SKM-1 treated with dmso at 0.1 percent for 144 hours (cell line): ENCODE results near the gene TNFRSF13B.
"Not testable (repeated sequence)": the region's sequence is repeated elsewhere in the genome, so short reads cannot be mapped to it uniquely, and the experiment has no call there.

Source experiments
- DNase-seq: peaks from one replicate; lab custom pipeline; 2025; ENCODE audit not compliant: unreplicated experiment; lab: John Stamatoyannopoulos, UW

The TNFRSF13B gene

DNA sequence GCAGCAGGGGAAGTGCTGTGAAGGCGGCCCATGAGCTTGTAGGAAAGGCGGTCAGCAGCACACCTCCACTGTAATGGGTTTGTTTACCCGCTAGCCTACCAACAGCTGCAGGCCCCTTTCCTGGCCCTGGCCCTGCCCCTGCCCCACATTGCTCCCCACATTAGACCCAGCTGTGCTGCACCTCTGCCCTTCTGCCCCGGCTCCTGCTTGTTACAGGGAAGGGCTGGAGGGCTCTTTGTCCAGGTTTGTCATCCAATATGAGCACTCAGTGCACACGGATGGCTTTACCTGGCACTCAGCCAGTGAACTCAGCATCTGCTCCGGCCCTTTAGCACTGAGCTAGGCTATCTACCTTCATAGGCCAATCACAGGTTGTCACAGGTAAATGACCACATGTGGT, 36.0 kb upstream of the TNFRSF13B start:
- DNase-seq: not testable (repeated sequence)

DNA sequence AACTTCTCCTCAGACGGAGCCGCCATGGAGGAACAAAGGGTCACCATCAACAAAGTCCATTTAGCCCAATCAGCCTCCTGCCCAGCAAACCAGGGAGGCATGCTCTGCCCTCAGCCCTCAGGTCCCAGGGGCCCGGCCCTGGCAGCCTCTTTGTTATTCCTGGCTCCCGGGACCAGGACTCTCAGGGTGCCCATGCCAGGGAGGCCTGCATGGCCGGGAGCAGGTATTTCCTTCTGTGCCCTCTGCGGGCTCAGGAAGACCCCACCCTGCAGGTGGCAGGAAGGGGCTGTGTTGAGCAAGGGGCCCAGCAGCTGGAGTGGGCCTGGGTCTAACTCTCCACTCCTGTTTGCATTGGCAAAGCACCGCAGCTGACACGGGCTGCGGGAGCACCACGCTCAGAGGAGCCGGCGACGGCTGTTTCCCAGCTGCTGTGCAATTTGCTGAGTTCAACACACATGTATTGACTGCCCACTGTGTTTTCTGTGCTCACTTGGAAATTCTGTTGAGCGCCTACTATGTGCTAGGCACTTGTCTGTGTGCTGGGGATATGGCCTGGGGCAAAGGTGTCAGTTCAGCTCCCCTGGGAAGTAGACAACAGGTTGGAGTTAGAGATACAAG, 33.2 kb upstream of the TNFRSF13B start:
- DNase-seq: not testable (repeated sequence)

DNA sequence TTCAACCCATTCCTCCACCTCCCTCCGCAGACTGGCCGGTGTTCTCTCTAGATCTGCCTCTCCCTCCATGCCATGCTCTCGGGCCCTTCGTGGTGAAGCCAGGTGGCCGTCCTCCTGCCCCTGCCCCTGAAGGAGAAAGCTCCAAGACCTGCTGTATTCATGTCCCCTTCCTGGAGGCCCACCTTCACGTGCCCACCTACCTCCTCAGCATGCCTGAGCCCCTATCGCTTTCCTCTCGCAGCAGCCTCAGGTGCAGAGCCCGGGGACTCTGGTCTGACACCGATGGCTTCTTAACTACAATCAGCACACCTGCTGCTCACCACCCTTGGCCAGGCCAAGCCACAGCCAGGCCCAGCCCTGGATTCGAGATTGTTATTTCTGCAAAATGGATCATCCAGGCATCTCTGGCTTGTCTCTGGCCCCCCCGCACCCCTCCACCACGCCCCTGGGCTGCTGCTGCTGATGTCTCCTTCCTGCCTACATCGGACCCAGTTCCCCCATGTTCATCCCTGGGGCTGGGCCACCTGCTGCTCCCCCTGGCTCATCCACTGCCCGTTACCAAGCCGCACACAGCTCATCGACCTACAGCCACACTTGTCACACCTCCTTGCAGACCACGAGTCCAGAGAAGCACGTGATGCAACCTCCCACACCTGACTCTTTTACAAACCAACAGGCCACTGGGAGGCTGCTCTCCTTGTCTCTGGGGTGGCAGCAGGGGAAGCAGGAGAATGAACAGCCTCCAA, 32.5 kb upstream of the TNFRSF13B start:
- no peak for DNase-seq

DNA sequence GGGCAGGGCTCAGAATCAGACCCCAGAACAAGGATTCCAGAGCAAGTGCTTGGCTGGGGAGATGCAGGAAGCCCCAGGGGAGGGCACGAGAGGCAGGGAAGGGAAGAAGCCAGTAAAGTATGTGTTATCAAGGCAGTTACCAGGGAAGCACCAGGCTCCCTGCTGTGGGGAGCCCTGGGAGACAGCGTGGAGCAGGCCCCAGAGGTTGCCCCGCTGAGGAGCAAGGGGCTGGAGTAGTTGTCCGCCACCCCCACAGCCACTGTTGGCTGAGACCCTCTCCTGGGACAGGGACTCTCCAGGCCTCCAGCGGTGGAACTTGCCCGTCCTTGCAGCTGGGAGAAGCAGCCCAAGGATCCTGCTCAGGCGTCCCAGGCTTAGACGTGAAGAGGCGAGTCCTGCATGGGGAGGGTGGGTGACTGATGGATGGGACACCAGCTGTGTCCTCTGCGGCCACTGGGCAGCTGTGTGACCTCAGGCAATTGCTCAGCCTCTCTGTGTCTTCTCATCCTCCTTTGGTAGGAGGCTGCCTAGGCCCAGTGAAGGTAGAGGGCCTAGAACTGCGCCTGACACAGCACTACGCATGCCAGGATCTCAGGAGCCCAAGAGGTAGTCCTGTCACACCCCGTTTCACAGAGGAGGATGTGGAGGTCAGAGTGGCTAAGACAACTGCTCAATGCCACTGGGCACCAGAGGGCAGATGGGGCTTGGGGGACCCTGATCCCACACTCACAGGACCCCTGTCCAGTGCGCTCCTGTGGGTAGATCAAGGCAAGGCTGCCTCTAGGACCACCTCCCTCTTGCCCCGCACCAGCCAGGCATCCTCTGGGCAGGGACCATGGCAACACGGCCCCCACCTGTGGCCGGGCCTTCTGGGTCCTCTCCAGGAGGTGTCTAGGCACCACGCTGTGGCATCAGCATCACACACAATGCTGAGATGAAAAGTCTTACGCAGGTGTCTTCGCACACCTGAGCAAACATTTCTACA, 31.1 kb upstream of the TNFRSF13B start:
- not testable (repeated sequence) for DNase-seq

DNA sequence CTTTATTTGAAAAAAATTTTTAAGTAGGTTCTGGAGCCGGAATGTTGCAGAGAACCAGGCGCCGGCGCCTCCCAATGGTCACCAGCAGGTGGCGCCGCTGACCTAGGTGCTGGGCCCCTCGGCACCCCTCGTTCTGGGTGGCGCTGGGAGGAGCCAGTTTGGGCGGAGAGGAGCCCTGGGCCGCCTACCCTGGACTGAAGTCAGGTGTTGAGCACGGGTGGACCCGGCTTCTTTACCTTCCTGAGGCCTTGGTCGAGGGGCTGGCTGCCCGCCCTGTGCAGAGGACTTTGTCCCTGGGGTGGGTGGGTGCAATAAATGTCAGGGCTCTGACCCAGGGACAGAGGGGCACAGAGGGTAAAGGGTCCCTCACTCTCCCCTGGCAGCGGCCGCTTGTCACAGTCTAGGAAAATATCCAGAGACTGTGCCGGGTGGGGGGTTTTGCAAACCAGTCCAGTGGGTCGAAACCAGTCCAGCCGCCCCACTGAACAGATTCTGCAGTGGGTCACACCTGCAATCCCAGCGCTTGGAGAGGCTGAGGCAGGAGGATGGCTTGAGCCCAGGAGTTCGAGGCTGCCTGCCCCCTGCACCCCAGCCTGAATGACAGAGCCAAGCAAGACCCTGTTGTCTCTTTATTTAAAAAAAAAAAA, 30.1 kb upstream of the TNFRSF13B start:
- peak; percentile 58 for DNase-seq

DNA sequence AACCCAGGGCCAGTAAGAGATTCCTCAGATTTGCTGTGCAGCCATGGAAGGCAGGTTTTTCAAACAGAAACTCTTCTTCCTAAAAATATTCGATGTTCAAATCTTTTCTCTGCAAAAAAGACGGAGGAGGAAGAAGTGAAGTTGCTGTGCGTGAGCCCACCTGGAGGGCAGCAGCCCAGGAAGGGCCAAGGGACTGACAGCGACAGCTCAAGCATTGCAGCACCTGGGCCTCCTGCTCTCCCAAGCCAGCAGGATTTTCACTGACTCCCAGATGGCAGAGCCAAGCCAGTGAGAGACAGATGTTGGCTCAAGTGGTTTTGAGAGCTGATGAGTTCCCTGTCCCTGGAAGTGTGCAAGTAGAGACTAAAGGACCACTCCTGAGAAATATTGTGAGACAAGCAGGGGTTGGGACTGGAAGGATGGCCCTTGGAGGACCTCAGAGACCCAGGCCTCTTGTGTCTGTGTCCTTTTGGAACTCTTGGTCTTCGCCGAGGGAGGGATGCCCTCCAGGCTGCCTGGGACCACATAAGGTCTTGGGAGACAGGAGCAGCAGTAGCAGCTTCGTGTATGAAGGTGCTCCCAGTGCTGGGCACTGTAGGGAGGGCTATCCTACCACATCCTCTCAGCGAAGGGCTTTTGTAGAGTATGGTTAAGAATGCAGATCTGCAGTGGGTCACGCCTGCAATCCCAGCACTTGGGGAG, 29.3 kb upstream of the TNFRSF13B start:
- no peak for DNase-seq

DNA sequence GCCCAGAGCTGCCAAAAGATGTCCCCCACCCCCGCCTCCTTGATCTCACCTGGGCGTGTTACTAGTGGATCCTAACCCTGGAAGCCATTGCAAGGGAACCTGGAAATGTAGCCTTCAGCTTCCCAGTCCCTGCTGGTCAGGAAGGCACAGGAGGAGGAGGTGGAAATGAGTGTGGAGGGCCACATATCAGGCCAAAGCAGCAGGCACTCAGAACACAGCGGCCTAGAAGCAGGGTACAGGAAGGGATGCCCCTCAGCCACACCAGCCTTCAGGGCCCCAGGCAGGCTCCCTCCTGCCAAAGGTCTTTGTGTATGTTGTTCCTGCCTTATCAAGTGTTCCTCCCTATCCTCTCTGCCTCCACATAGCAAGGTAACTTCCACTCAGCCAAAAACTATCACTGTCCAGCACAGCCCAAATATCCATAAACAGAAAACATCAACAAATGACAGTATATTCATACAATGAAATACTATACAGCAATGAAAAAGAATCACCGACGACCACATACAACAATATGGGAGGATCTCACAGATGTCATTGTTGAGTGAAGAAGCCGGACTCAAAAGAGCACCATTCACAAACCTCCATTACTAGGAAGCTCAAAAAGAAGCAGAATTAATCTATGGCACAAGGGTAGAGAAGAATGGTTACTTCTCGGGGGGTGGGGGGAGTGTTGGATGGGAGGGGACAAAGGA, 28.2 kb upstream of the TNFRSF13B start:
- DNase-seq: no peak

DNA sequence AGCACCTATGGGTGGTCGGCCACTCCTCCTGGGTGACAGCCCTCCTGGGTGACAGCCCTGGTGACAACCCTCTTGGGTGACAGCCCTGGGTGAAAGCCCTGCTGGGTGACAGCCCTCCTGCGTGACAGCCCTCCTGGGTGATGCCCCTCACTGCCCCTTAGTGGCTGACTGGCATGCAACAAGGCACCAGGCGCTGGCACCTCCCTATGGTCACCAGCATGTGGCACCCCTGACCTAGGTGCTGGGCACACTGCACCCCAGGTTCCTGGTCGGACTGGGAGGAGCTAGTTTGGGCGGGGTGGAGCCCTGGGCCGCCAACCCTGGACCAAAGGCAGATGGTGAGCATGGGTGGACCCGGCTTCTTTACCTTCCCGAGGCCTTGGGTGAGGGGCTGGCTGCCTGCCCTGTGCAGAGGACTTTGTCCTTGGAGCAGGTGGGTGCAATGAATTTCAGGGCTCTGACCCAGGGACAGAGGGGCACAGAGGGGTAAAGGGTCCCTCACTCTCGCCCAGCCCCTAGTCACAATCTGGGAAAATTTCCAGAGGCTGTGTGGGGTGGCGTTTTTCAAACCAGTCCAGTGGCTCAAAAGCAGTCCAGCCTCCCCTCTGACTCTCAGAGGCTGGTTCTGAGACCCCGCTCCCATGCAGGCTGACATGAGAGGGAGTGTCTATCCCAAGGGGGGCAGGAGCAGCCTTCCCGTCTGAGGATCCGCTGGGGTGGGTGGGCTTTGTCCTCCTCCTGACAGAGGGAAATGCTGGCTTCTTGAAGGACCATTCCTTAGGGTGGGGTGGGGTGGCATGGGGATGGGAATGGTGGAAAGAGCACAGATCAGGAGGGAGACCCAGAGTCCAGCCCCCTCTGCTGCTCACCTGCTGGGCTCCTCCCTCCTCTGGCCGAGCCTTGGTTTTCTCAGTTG, 25.9 kb upstream of the TNFRSF13B start:
- DNase-seq: peak; percentile 50

DNA sequence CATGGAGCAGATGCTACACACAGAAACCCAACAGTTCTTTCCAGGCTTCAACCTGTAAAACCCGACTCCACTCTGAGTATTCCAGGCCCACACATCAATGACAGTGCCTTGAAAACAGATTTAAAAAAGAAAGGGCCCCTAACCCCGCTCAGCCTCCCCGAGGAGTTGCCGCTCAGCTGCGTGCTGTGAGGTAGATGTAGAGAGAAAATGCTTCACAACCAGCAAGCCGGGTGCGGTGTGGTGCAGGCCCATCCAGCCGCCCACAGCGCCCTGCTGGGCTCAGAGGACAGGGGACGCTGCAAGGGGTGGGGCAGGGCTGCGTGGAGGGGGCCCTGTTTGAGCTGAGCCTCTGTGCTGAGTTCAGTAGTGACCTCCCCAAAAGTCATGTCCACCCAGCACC, 24.8 kb upstream of the TNFRSF13B start:
- not testable (repeated sequence) for DNase-seq

DNA sequence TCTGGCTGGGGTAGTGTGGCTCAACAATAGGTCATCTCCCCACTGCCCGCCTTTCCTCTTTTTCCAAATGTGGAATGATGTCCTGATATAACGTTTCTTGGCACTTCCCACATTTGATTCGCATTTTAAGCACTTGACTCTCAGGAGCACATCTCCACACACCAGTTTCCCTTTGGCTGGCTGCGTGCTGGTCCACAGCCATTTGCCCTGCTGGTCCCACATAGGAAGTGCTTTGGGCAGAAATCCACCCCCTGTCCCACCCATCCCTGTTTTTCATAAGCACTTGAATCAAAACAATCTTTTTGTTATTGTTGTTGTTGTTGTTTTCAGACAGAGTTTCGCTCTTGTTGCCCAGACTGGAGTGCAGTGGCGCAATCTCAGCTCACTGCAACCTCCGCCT, 24.0 kb upstream of the TNFRSF13B start:
- no peak for DNase-seq

DNA sequence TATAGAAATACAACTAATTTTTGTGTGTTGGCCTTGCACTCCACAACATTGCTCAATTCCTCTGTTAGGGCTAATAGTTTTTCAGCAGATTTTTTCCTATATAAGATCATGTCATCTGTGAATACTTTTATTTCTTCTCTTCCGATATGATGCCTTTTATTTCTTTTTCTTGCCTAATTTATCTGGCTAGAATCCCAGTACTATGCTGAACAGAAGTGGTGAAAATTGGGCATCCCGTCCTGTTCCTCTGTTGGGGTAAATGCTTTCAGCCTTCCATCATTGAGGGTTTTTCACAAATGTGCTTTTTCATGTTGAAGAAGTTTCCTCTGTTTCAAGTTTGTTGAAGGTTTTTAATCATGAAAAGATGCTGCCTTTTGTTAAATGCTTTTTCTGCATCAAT, 22.7 kb upstream of the TNFRSF13B start:
- DNase-seq: no peak

DNA sequence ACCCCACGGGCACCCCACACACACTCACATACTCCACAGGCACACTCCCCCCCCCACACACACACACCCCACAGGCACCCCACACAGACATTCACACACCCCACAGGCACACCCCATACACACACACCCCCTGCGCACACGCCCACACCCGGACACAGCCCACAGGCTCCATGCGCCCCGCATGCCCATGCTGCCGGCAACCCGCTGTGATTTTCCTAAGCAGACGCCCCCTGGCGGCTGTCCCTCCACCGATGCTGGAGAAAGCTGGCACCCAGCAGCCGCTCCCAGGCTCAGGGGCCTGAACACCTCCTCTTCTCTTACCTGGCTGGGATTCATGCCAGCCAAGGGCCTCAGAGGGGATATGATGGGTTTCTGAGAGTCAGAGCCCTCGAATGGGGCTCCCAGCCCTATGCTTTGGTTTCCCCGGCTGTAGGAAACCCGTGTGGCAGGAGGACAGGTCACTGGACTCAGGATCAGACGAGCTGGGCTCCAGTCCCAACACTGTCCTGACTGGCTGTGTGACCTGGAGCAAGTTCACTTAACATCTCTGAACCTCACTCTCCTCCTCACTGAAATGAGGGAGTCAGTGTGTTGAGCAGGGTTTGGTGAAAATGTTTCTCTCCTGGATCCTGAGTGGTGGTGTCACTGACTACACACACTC, 19.6 kb upstream of the TNFRSF13B start:
- DNase-seq: peak; percentile 22

DNA sequence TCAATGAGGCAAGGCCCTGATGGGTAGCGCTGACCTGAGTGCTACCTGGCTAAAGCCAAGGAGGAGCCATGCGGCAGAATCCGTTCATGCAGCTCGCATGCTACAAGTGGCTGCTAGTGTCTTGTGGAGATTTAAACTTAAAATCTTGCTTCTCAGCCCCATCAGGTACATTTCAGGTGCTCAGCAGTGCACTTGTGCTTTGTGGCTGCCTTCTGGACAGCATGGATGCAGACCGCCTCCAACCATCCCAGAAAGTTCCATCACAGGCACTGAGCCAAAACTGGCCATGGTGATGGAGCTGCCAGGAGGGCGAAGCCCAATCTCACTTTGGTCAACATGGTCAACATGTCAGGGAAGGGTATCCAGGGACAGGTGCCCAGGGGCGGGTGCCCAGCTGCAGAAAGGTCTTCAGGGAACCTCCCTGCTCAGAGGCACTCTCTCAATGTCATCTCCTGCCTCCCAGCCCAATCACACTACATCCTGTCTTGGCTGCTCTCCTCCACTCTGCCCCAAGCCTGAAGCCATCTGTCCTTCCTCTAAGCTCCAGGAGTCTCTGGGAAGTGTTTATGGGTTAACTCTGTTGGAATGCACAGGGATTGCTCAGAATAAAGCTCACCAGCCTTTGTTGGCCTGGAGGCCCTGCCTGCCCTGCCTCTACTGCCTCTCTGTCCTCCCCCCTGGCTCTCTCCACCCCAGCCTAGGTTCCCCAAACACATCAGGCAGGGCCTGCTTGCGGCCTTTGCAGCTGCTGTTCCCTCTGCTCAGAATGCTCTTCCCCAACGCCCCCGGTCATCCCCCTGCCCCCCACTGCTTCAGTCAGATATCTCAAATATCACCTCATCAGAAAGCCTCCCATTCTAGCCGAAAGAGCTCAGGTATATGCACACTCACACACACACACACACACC, 18.3 kb upstream of the TNFRSF13B start:
- DNase-seq: no peak

DNA sequence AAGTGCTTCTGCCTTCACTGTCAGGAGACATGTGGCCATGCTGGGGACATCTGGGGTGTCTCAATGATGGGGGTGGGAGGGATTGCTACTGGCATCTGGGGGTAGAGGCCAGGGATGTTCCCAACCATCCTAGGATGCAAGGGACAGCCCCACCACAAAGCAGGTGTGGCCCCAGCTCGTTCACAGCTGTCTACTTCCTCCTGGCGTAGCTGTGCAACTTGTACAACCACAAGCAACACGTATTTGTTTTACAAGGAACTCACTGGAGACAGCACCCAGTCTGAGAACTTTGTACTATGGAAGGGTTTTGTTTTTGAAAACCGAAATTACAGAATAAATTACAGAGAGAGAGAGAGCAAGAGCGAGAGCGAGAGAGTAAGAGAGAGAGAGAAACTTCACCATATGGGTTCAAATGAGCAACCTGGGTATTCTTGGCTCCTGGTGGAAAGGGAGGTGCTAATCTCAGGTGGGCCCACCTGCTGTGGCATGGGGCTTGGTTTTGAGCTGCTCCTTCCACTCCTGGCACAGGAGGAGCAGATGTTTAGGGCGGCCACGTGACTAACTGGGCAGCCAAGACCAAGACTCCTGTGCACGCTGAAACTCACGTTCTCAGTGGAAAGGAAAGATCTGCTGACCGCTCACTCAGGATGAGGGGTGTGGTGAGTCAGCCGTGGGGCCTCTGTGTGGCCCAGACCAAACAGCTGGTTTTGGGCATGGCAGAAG, 17.5 kb upstream of the TNFRSF13B start:
- DNase-seq: no peak

DNA sequence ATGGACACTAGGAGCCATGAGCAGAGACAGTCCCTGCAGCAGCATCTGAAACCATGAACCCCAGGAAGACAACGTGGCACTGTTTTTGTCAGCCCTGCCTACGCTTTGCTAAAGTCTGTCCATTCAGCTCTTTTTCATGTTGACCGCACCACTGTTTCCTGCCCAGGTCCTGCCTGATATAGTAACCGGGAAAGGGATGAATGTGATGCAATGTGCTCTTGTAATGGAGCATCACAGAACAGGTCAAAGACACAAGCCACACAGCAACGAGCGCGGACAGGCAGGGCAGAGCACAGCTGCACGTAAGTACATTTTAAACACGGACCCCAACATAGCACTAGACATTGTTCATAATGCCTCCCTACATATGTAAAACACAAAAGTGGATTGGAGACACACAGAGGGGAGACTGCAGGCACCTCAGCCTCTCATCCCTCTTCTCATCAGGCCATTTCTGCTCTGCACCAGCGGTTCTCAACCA, 16.9 kb upstream of the TNFRSF13B start:
- DNase-seq: no peak

DNA sequence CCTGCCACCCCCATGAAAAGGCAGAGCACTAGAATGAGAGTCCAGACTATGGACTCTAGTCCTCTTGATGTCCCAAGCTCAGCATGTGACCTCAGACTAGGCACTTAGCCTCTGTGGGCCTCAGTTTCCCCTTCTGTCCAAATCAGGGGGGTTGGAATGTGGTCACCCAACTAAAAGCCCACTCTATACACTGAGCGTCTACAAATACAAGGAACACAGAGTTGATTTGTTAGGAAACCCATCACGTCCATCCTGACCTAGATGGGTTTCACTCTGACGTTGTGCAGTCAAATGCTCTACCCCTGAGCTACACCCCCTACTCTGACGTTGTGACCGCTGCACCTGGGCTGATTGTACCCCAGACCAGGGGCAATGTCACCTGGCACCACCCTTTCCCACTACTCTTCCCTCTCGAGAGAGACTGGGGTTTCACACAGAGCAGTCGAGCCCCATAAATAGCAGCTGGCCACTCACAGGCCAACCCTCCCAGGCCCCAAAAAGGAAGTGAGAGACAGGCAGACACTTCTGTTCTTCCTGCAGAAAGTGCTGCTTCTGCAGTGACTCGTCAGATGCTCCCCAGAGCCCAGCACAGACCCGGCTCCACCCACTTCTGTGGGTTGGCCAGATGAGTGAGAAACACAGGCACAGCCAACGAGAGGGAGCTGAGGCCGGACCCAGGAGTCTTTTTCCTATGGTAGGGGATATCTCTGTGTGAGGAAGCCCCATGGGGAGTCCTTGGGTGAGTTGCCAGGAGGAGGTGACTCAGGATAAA, 16.1 kb upstream of the TNFRSF13B start:
- peak; percentile 76 for DNase-seq
